MCF 10A (cell line): Measurements from ENCODE around the gene ZNF585A. TPM values are rescaled to one million over a fixed set of nuclear protein-coding genes. Genes with fewer than 3 reads are reported as not detected.
"Not testable (repeated sequence)": the region's sequence is repeated elsewhere in the genome, so short reads cannot be mapped to it uniquely, and the experiment has no call there.

Experiments used
- BruUV-seq: library from RNA; stranded (reverse); fragments of 400-500 nt; replicated peaks from 2 replicates; lab custom pipeline; 2021; lab: Mats Ljungman, UMichigan
- CTCF ChIA-PET: fragments of 300-600 bp; sonication (Branson Sonifier 250); formaldehyde crosslinking; extraction: SDS; loops from one replicate; lab custom pipeline; 2021; ENCODE audit warnings: antibody characterized with exemption, inconsistent platforms; lab: Yijun Ruan, JAX
- POLR2A ChIA-PET: fragments of 300-600, 350-650 bp; sonication (Branson Sonifier 250); formaldehyde crosslinking; extraction: SDS; loops from one replicate; lab custom pipeline; 2020; ENCODE audit warnings: antibody characterized with exemption, inconsistent platforms; lab: Yijun Ruan, JAX
- DNase-seq: peaks from one replicate; pipeline ENCODE4 v3.0.0-alpha.2; 2018; ENCODE audit not compliant: unreplicated experiment
- H3K27ac Mint-ChIP-seq: one replicate; pipeline ENCODE4 v1.8.0; 2022; ENCODE audit warnings: mild to moderate bottlenecking, low read depth, mixed read lengths; ENCODE audit not compliant: unreplicated experiment
- H3K27me3 Mint-ChIP-seq: one replicate; pipeline ENCODE4 v1.8.0; 2022; ENCODE audit warnings: mixed read lengths; ENCODE audit not compliant: insufficient read depth, unreplicated experiment
- H3K36me3 Mint-ChIP-seq: one replicate; pipeline ENCODE4 v1.8.0; 2022; ENCODE audit warnings: mild to moderate bottlenecking, moderate library complexity, mixed read lengths; ENCODE audit not compliant: insufficient read depth, unreplicated experiment
- H3K4me1 Mint-ChIP-seq: one replicate; pipeline ENCODE4 v1.8.0; 2022; ENCODE audit warnings: mixed read lengths; ENCODE audit not compliant: insufficient read depth, unreplicated experiment
- H3K4me3 Mint-ChIP-seq: one replicate; pipeline ENCODE4 v1.8.0; 2022; ENCODE audit warnings: mild to moderate bottlenecking, moderate library complexity, mixed read lengths; ENCODE audit not compliant: unreplicated experiment
- H3K9me3 Mint-ChIP-seq: one replicate; pipeline ENCODE4 v1.8.0; 2022; ENCODE audit warnings: mixed read lengths; ENCODE audit not compliant: unreplicated experiment
- intact Hi-C: fragments of 100-400 bp; cut with micrococcal nuclease; formaldehyde crosslinking; loops from 2 replicates; pipeline ENCODE4 v1.14.1; 2022
- total RNA-seq: library from RNA; stranded (reverse); gene quantifications from 2 replicates; pipeline ENCODE4 v1.2.3, GENCODE V29; 2022
- TF ChIP-seq, protein P1 (sequence below): fragments of 200-600 bp; IDR thresholded peaks from one replicate; pipeline ENCODE4 v1.8.0; 2022; ENCODE audit warnings: antibody characterized with exemption, mild to moderate bottlenecking; ENCODE audit not compliant: unreplicated experiment

ZNF585A gene
- total RNA-seq, 1 experiment from 2014 or later: 6.1 TPM

DNA sequence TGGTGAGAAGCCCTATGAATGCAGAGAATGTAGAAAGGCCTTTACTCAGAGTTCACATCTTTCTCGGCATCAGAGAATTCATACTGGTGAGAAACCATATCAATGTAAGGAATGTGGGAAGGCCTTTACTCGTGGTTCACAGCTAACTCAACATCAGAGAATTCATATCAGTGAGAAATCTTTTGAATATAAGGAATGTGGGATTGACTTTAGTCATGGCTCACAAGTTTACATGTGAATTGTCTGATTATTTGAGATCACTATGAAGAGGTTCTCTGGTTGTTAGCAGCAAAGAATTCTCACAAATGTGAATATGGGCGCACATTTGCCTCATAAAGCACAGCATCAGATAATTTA is 43.7 kb downstream of the ZNF585A start:
- TF ChIP-seq, protein P1, sequence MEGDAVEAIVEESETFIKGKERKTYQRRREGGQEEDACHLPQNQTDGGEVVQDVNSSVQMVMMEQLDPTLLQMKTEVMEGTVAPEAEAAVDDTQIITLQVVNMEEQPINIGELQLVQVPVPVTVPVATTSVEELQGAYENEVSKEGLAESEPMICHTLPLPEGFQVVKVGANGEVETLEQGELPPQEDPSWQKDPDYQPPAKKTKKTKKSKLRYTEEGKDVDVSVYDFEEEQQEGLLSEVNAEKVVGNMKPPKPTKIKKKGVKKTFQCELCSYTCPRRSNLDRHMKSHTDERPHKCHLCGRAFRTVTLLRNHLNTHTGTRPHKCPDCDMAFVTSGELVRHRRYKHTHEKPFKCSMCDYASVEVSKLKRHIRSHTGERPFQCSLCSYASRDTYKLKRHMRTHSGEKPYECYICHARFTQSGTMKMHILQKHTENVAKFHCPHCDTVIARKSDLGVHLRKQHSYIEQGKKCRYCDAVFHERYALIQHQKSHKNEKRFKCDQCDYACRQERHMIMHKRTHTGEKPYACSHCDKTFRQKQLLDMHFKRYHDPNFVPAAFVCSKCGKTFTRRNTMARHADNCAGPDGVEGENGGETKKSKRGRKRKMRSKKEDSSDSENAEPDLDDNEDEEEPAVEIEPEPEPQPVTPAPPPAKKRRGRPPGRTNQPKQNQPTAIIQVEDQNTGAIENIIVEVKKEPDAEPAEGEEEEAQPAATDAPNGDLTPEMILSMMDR: no peak
- CTCF ChIA-PET: no interaction called here
- no TSS peak for BruUV-seq
- Mint-ChIP-seq H3K4me1 (no peaks in the 10 kb centered on the region), H3K27ac (no peak overlapping the region), H3K27me3 (no peaks in the 10 kb centered on the region), H3K9me3 (peaks cover 55% of the 10 kb centered on the region), H3K36me3 (peaks cover 43% of the 10 kb centered on the region), H3K4me3 (no peak overlapping the region)
- POLR2A ChIA-PET: no interaction called here
- no peak for DNase-seq
- intact Hi-C loops: no loop called here

DNA sequence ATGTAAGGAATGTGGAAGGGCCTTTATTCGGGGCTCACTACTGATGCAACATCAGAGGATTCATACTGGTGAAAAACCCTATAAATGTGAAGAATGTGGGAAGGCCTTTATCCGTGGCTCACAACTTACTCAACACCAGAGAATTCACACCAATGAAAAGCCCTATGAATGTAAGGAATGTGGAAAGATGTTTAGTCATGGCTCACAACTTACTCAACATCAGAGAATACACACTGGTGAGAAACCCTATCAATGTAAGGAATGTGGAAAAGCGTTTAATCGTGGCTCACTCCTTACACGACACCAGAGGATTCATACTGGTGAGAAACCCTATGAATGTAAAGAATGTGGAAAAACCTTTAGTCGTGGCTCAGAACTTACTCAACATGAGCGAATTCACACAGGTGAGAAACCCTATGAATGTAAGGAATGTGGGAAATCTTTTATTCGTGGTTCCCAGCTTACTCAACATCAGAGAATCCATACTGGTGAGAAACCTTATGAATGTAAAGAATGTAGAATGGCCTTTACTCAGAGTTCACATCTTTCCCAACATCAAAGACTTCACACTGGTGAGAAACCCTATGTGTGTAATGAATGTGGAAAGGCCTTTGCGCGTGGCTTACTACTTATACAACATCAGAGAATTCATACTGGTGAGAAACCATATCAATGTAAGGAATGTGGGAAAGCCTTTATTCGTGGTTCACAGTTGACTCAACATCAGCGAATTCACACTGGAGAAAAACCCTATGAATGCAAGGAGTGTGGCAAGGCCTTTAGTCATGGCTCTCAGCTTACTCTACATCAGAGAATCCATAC is 44.3 kb downstream of the ZNF585A start:
- Mint-ChIP-seq H3K9me3 (peaks cover 53% of the 10 kb centered on the region), H3K36me3 (peaks cover 40% of the 10 kb centered on the region), H3K4me3 (no peak overlapping the region), H3K27me3 (no peaks in the 10 kb centered on the region), H3K27ac (no peak overlapping the region), H3K4me1 (no peaks in the 10 kb centered on the region)
- intact Hi-C loops: no loop called here
- peak; percentile 5 for DNase-seq
- BruUV-seq: no TSS peak
- POLR2A ChIA-PET: no interaction called here
- CTCF ChIA-PET: no interaction called here
- TF ChIP-seq, protein P1: no peak

DNA sequence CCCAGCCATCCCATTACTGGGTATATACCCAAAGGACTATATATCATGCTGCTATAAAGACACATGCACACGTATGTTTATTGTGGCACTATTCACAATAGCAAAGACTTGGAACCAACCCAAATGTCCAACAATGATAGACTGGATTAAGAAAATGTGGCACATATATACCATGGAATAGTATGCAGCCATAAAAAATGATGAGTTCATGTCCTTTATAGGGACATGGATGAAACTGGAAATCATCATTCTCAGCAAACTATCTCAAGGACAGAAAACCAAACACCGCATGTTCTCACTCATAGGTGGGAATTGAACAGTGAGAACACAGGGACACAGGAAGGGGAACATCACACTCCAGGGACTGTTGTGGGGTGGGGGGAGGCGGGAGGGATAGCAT is 50.4 kb downstream of the ZNF585A start:
- H3K9me3 Mint-ChIP-seq: peaks cover 55% of the 10 kb centered on the region
- H3K27me3 Mint-ChIP-seq, H3K27ac Mint-ChIP-seq, H3K4me3 Mint-ChIP-seq, CTCF ChIA-PET, BruUV-seq, DNase-seq, H3K4me1 Mint-ChIP-seq, intact Hi-C loops, POLR2A ChIA-PET: not testable (repeated sequence)
- H3K36me3 Mint-ChIP-seq: peaks cover 16% of the 10 kb centered on the region

DNA sequence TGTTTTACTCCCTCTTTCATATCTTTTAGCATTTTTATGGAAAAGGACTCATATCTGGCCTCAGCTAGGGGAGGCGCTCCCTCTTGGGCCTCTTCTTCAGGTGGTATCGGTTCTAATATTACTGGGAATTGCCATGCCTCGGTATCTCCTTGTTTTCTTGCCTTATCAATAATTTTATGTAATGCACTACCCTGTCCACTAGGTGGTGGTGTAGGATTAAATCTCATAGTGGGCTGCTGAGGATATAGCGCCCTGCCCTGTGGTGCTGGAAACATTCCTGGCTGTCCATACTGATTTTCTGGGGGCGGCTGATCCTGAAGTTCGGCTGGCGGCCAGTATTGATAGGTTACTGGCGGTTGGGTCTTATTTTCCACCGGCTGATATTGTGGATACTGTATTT is 58.5 kb downstream of the ZNF585A start:
- intact Hi-C loops: no loop called here
- no peak for DNase-seq
- Mint-ChIP-seq H3K4me1 (no peaks in the 10 kb centered on the region), H3K27me3 (no peaks in the 10 kb centered on the region), H3K9me3 (peaks cover 30% of the 10 kb centered on the region), H3K27ac (no peak overlapping the region), H3K4me3 (no peak overlapping the region), H3K36me3 (peaks cover 56% of the 10 kb centered on the region)
- ChIA-PET CTCF (interaction anchor here (0.6 kb wide), 1 partner anchor 12 kb away, joined by 3 read pairs; no protein-coding TSS in a partner anchor), POLR2A (no interaction called here)
- TF ChIP-seq, protein P1: peak; percentile 27
- no TSS peak for BruUV-seq

DNA sequence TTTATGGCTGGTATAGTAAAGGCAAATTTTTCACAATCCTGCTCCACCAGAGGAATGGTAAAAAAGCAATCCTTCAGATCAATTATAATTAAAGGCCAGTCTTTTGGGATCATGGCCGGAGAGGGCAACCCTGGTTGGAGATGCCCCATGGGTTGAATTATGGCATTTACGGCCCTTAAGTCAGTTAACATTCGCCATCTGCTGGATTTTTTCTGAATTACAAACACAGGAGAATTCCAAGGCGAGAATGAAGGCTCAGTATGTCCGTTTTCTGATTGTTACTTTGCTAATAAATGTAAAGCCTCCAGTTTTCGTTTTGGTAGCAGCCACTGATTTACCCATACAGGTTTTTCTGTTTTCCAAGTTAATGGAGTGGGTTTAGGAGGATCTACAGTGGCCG is 60.7 kb downstream of the ZNF585A start:
- intact Hi-C loops, CTCF ChIA-PET, H3K27ac Mint-ChIP-seq, POLR2A ChIA-PET, H3K4me1 Mint-ChIP-seq, BruUV-seq, H3K4me3 Mint-ChIP-seq, H3K27me3 Mint-ChIP-seq: not testable (repeated sequence)
- H3K36me3 Mint-ChIP-seq: peaks cover 56% of the 10 kb centered on the region
- DNase-seq: peak; percentile 9
- H3K9me3 Mint-ChIP-seq: peaks cover 22% of the 10 kb centered on the region

DNA sequence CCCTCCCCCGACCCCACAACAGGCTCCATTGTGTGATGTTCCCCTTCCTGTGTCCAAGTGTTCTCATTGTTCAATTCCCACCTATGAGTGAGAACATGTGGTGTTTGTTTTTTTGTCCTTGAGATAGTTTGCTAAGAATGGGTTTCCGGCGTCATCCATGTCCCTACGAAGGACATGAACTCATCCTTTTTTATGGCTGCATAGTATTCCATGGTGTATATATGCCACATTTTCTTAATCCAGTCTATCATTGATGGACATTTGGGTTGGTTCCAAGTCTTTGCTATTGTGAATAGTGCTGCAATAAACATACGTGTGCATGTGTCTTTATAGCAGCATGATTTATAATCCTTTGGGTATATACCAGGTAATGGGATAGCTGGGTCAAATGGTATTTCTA is 68.4 kb downstream of the ZNF585A start:
- H3K4me1 Mint-ChIP-seq, BruUV-seq, POLR2A ChIA-PET, H3K4me3 Mint-ChIP-seq, H3K27me3 Mint-ChIP-seq, intact Hi-C loops, DNase-seq, H3K27ac Mint-ChIP-seq: not testable (repeated sequence)
- CTCF ChIA-PET: interaction anchor here (1.3 kb wide), 1 partner anchor 207 kb away, joined by 3 read pairs; no protein-coding TSS in a partner anchor
- Mint-ChIP-seq H3K36me3 (peaks cover 11% of the 10 kb centered on the region), H3K9me3 (peaks cover 15% of the 10 kb centered on the region)
